HG02884 (cell line): ENCODE measurements around the gene PNMA8B.

ENCODE experiments used
- ATAC-seq: cut with Tn5 transposase; IDR thresholded peaks from one replicate; pipeline ENCODE4 v1.9.1; 2021; ENCODE audit warnings: mild to moderate bottlenecking, moderate library complexity; ENCODE audit not compliant: unreplicated experiment

PNMA8B gene

DNA sequence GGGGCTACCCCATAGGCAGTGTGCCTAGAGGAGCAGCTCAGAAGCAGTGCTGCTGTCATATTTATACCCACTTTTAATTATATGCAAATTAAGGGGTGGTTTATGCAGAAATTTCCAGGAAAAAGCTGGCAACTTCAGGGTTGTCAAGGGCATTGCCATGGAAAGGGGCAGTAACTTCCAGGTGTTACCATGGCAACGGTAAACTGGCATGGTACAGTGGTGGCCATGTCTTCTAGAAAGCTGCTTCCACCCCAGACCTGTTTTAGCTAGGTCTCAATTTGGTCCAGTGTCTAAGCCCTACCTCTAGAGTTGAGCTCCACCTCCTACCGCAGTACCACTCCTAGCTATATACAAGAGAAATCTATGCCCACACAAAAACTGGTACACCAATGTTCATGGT lies 35.6 kb downstream of the PNMA8B start:
- no peak for ATAC-seq

DNA sequence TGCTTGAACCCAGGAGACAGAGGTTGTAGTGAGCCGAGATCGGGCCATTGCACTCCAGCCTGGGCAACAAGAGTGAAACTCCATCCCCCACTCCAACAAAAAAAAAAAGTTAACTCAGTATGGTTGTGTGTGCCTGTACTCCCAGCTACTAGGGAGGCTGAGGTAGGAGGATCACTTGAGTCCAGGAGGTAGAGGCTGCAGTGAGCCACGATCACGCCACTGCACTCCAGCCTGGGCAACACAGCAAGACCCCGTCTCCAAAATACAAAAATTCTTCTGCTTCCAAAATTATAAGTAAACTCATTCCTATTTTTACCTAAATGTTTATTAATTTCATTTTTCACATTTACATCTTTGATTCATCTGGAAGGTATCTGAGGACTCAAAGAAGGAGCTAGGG lies 38.7 kb downstream of the PNMA8B start:
- no peak for ATAC-seq

DNA sequence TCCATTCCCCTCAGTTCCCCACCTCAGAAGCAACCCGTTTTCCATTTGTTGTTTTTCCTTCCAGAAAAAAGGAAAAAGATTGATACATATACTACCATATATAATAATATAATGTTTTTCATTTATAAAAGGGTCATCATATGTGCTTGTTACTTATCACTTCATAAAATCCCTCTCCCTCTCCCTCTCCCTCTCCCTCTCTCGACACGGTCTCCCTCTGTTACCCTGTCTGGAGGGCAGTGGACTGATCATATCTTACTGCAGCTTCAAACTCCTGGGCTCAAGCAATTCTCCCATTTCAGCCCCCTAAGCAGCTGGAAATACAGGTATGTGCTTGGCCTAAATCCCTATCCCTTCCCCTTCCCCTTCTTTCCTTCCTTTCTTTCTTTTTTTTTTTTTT lies 41.4 kb downstream of the PNMA8B start:
- no peak for ATAC-seq

DNA sequence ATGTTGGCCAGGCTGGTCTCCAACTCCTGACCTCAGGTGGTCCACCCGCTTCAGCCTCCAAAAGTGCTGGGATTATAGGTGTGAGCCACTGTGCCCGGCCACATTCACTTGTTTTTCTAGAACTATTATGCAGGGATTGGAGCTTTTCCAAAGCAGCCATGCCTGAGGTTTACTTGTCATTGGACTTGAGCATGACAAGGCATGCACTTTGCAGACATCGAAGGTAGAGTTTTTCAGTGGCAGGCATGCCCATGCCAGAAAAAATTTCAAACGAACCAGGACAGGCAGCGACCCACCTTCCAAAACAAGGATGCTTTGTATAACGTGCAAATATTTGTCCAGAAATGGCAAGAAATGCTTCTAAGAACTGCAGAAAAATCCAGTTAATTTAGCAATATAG lies 42.0 kb downstream of the PNMA8B start:
- ATAC-seq = no peak

DNA sequence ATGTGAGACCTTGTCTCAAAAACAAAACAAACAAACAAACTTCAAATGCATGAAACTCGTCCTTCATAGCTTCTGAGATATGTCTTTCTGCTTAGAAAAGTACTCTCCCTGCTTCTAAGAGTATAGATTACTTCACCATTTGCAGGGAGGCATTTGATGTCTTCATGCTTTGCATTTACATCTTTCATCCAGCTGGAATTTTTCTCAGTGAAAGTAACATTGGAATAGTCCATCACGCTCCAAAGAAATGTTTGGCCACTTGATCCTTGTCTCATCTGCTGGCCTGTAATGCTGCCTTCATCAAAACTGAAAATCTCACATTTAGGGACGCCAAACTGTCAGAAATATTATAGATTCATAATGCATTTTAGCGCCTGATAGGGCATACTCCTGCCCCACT lies 43.5 kb downstream of the PNMA8B start:
- ATAC-seq = no peak

- ATAC-seq = no peak
These were observed 44.3 kb downstream of the PNMA8B start for GRCh38 chr19:46451352-46451751.

DNA sequence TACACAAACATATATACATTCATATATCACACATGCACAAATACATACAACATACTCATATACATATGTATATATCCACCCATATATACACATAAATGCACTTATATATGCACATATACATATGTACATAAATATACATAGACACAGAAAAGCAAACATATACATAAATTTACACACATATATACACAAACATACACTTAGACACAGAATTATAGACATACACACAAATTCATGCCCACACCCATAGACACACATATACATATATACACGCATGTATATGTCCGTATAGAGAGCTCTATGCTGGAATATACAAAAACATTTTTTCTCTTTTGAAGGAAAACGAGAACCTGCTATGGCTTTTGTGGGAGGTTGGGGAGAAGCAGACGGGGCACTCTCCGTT lies 44.9 kb downstream of the PNMA8B start:
- ATAC-seq = no peak

GRCh38 chr19:46449228-46449627 lies 46.4 kb downstream of the PNMA8B start:
- no peak for ATAC-seq

- no peak for ATAC-seq
These were observed 47.1 kb downstream of the PNMA8B start for GRCh38 chr19:46448601-46449000.

GRCh38 chr19:46447824-46448223 lies 47.8 kb downstream of the PNMA8B start:
- no peak for ATAC-seq

- ATAC-seq = no peak
These were observed 48.7 kb downstream of the PNMA8B start for GRCh38 chr19:46447006-46447405.

GRCh38 chr19:46446021-46446420 lies 49.6 kb downstream of the PNMA8B start:
- ATAC-seq = no peak

DNA sequence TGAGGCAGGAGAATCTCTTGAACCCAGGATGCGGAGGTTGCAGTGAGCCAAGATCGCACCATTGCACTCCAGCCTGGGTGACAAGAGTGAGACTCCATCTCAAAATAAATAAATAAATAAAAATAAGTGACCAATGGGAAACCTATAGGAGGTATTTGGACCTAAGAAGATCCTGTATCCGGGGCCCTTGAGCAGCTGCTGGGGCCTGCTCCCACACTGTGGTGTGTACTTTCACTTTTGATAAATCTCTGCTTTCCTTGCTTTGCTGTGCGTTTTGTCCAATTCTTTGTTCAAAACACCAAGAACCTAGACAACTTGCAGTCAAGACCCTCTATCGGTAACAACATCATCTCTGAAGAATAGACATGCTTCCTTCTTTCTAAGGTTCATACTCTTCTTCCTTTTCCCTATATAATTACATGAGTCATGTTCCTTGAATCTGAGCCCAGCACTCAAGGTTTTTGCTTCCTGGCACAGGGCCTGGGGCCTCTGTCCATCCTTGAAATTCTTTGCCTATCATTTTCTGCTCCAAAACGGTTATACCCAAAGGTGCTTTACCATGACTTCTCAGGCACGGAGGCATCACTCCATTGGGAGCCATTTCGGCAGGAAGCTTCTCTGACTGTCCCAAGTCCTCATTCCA lies 52.7 kb downstream of the PNMA8B start:
- no peak for ATAC-seq

- ATAC-seq = no peak
These were observed 53.8 kb downstream of the PNMA8B start for GRCh38 chr19:46441866-46442265.
